Muscle of leg (tissue), 16 donors: ENCODE results near the gene PSMD5. TPM values are rescaled to one million over a fixed set of nuclear protein-coding genes. Genes with fewer than 3 reads are reported as not detected.

Experiments
- DNase-seq: peaks from one replicate; pipeline ENCODE4 v3.0.0; 2013
- H3K27ac ChIP-seq: one replicate; pipeline ENCODE4 v1.5.1; 2013; ENCODE audit warnings: mild to moderate bottlenecking, low read length, control low read depth
- H3K27me3 ChIP-seq: one replicate; pipeline ENCODE4 v1.6.1; 2013; ENCODE audit warnings: low read length; ENCODE audit not compliant: control insufficient read depth, insufficient read depth
- H3K36me3 ChIP-seq: one replicate; pipeline ENCODE4 v1.6.1; 2013; ENCODE audit warnings: low read length; ENCODE audit not compliant: control insufficient read depth, insufficient read depth
- H3K4me1 ChIP-seq: one replicate; pipeline ENCODE4 v1.6.1; 2013; ENCODE audit warnings: low read length; ENCODE audit not compliant: control insufficient read depth, insufficient read depth
- H3K4me3 ChIP-seq: one replicate; pipeline ENCODE4 v1.5.1; 2013; ENCODE audit warnings: low read length, control low read depth
- H3K9me3 ChIP-seq: replicated peaks from 2 replicates; pipeline ENCODE4 v1.6.1; 2013; ENCODE audit warnings: low read depth, low read length; ENCODE audit not compliant: control insufficient read depth
- WGBS: methylation state at CpG from one replicate; pipeline ENCODE4 v1.1.5; 2013; ENCODE audit warnings: missing lambda C conversion rate; ENCODE audit not compliant: insufficient coverage; 5-methylcytosine and 5-hydroxymethylcytosine counted together
- long read RNA-seq, 11 donors: transcript quantifications; one replicate each; lab custom pipeline, GENCODE V29; 2026
- polyA plus RNA-seq, 8 donors: library from polyadenylated mRNA; unstranded; fragments of 120-200 nt; gene quantifications; one replicate each; pipeline versions ENCODE4 v1.2.1 to v1.2.3, GENCODE V29; 2013; ENCODE audit warnings: inconsistent platforms in 1 of 8, low replicate concordance in 1 of 8; ENCODE audit not compliant: insufficient read length in 8 of 8, insufficient read depth in 1 of 8
- total RNA-seq: library from RNA; stranded (reverse); fragments of 120-200 nt; gene quantifications from one replicate; pipeline ENCODE4 v1.2.4, GENCODE V29; 2013

PSMD5 gene
- 19.4 TPM for total RNA-seq
- polyA plus RNA-seq: 10 to 100 TPM; 17.1 to 24.9 (median 21.3) TPM
- long read RNA-seq, donor 1, partial matches to known transcripts: 0 of 2 reads
- long read RNA-seq, donor 1, other reads (novel, unspliced or antisense): 0 of 2 reads
- long read RNA-seq, donor 2: 0 reads
- long read RNA-seq, donor 3: 0 reads
- long read RNA-seq, donor 4, transcript PSMD5-201 (10 exons, 3,443 nt): major isoform, 12 of 20 reads
- long read RNA-seq, donor 4, partial matches to known transcripts: 8 of 20 reads
- long read RNA-seq, donor 4, other reads (novel, unspliced or antisense): 0 of 20 reads
- long read RNA-seq, donor 5, transcript PSMD5-201 (10 exons, 3,443 nt): major isoform, 10 of 13 reads
- long read RNA-seq, donor 5, partial matches to known transcripts: 0 of 13 reads
- long read RNA-seq, donor 5, other reads (novel, unspliced or antisense): 0 of 13 reads
- long read RNA-seq, donor 6, transcript PSMD5-201 (10 exons, 3,443 nt): major isoform, 6 of 6 reads
- long read RNA-seq, donor 6, partial matches to known transcripts: 0 of 6 reads
- long read RNA-seq, donor 6, other reads (novel, unspliced or antisense): 0 of 6 reads
- long read RNA-seq, donor 7, transcript PSMD5-201 (10 exons, 3,443 nt): major isoform, 13 of 14 reads
- long read RNA-seq, donor 7, partial matches to known transcripts: 0 of 14 reads
- long read RNA-seq, donor 7, other reads (novel, unspliced or antisense): 0 of 14 reads
- long read RNA-seq, donor 8, transcript PSMD5-201 (10 exons, 3,443 nt): major isoform, 5 of 5 reads
- long read RNA-seq, donor 8, partial matches to known transcripts: 0 of 5 reads
- long read RNA-seq, donor 8, other reads (novel, unspliced or antisense): 0 of 5 reads
- long read RNA-seq, donor 9, transcript PSMD5-201 (10 exons, 3,443 nt): major isoform, 5 of 5 reads
- long read RNA-seq, donor 9, partial matches to known transcripts: 0 of 5 reads
- long read RNA-seq, donor 9, other reads (novel, unspliced or antisense): 0 of 5 reads
- long read RNA-seq, donor 10, transcript PSMD5-201 (10 exons, 3,443 nt): major isoform, 10 of 10 reads
- long read RNA-seq, donor 10, partial matches to known transcripts: 0 of 10 reads
- long read RNA-seq, donor 10, other reads (novel, unspliced or antisense): 0 of 10 reads
- long read RNA-seq, donor 11, transcript PSMD5-201 (10 exons, 3,443 nt): major isoform, 5 of 5 reads
- long read RNA-seq, donor 11, partial matches to known transcripts: 0 of 5 reads
- long read RNA-seq, donor 11, other reads (novel, unspliced or antisense): 0 of 5 reads

DNA sequence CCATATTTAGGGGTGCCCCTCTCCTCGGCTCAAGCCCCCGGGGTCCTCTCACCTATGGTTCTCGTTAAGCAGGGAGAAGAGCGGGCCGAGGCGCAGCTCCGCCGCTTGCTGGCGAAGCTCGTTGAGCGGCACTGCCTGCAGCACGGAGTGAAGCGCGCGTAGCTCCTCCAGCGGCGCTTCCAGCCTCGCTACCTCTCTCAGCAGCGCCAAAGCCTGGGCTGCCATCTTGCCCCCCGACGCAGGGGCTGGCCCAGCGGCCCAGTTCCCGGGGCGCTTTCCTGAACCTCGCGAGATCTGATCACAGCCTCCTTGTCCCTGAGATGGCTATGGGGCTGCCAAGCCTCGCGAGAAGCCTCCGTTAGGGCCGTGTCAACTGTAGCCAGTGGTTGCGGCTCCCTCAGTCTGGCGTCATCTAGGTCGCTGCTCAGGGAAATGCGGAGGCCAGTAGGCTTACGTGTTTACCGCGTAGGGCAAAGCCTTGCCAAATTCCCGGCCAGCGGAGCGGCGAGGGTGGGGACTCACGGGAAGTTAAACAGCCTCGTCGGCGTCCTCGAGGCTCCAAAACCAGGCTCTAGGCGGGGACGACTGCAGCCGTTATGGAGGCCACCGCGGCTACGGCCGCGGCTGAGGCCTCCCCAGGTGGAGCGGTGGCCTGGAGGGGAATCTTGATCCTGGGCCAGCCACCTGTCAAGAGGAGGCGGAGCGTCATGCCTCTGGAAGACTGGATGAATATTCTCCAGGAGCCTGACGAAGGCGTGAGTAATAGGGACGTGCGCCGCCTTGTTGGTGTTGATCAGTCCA is at the start of gene PSMD5:
TSS of gene PSMD5 (minus strand) at position 238 of the 801 bp plus-strand sequence. CDS start at position 225, 13 bp downstream.
- H3K4me3 ChIP-seq: peak within 1 kb of the TSS; percentile 86
- DNase-seq: peak; percentile 99
- no peaks in the 10 kb centered on the region for H3K27me3 ChIP-seq
- peaks cover 13% of the 10 kb centered on the region for H3K4me1 ChIP-seq
- 2% methylated on average over 62 of the region's 62 CpGs for WGBS
- peak within 1 kb of the TSS; percentile 98 for H3K27ac ChIP-seq
- H3K9me3 ChIP-seq: no peaks in the 10 kb centered on the region
- peaks cover 14% of the 10 kb centered on the region for H3K36me3 ChIP-seq

DNA sequence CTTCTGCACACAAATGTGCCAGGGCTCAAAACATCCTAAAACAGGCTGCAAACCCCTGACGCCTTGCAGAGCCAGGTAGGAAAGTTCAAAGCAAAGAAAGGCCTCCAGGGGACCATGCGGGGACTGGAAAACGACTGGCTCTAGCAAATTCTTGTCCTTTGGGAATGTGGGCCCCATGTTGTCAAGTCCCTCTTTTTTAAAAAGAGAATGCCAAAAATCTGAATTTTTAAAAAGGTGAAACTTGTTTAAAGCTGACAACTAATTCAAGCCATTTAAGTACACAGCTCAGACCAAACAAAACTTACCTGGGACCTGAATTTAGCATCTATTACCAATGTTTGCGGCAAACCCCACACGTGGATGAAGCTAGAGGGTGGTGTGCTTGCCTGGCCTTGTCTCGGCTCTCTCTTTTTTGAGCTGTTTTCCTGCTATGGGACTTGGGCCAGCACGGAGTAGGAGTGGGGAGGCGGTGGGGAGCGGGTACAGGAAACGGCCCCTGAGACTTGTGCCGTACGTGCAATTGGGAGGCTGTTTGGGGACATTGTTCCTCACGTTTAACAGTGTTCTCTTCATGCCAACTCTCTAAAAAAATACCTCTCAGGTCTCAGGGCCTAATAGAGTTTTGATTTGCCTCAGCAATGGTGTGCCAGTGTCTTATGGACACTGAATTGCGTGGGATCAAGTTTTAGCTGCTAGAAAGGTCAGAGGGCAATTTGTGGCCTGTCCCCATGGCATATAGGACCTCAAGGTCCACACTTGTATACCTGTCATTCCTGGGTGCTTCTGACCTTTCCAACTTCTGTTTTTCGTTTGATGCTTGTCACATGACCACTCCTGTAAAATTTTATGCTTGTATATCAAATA is 49.4 kb upstream of the PSMD5 start:
- DNase-seq: peak; percentile 48
- 63% methylated on average over 3 of the region's 15 CpGs for WGBS
- Histone ChIP-seq H3K4me1 (peaks cover 44% of the 10 kb centered on the region), H3K4me3 (no peak overlapping the region), H3K9me3 (no peaks in the 10 kb centered on the region), H3K27ac (peak overlapping the region; percentile 77), H3K27me3 (no peaks in the 10 kb centered on the region), H3K36me3 (no peaks in the 10 kb centered on the region)

DNA sequence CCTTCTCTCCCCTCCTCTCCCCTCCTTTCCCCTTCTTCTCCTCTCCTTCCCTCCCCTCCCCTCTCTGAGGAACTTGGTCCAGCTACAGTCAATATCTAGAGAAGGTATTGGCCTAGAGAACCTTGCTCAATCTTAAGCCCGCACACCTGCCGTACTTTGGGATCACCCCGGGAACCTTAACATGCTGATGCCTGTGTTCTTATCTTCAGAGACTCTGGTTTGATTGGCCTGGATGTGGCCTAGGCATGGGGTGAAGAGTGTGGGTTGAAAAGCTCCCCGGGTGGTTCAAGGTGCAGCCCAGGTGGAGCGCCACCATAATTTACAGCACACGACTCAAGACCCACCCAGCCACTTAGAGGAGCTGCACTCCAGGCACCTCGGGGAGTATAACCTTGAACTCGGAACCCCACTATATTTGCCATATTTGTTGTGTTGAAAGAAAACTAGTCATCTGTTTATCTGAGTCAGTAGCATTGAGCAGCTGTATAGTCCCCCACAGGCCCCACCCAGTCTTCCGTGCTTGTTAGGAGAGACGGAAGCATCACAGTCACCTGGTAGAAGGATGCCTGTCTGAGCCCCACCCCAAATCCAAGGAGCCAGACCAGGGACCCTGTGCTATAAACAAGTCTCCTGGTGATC is 48.6 kb upstream of the PSMD5 start:
- WGBS: 68% methylated on average over 2 of the region's 10 CpGs
- Histone ChIP-seq H3K4me1 (peaks cover 41% of the 10 kb centered on the region), H3K27me3 (no peaks in the 10 kb centered on the region)

DNA sequence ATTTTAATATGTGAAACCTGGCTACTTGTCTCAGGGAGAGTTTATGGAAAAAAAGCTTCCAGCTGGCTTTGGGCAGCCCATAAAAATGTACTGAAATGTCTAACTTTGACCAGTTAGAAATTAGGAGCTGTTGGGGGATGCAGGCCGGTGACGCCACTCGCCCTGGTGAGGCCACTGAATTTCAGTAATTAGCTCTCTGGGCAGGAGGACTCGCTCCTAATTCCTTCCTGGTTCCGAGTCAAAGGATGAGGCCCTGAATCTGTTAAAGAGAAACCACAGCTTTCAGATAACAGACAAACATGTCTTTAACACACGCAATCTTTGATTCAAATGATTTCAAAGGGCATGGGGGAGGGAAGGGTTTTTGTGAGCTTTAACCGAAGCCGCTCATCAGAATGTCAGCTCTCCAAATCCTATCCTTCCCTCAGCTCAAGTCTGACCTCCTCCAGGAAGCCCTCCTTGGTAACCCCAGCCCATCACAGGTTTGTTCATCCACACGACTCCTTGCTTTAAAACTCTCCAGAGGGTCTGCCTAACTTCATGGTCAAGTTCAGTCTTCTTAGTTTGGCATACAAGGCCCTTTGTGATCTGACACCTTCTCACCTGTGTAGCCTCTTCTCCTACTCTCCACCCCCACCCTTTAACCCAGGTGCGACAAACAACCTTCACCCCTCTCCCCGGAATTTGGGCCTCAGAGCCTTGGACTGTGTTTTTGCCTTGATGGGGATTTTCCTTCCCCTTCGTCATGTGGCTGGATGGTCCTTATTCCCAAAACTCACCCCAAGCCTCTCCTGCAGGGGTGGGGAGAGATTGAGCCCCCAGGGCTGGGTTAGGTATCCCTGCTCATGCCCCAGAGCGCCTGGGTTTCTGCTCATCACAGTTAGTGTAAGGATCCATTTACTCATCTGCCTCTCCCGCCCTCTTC is 47.9 kb upstream of the PSMD5 start:
- H3K9me3 ChIP-seq: no peaks in the 10 kb centered on the region
- no peaks in the 10 kb centered on the region for H3K27me3 ChIP-seq
- WGBS: 87% methylated on average over 3 of the region's 14 CpGs
- no peaks in the 10 kb centered on the region for H3K36me3 ChIP-seq
- peak overlapping the region; percentile 80 for H3K27ac ChIP-seq
- no peak overlapping the region for H3K4me3 ChIP-seq
- peak; percentile 91 for DNase-seq
- H3K4me1 ChIP-seq: peaks cover 48% of the 10 kb centered on the region

More for the DNA sequence above, 48.6 kb upstream of the PSMD5 start:
- Histone ChIP-seq H3K27ac (no peak overlapping the region), H3K4me3 (no peak overlapping the region), H3K36me3 (no peaks in the 10 kb centered on the region), H3K9me3 (no peaks in the 10 kb centered on the region)
- no peak for DNase-seq

DNA sequence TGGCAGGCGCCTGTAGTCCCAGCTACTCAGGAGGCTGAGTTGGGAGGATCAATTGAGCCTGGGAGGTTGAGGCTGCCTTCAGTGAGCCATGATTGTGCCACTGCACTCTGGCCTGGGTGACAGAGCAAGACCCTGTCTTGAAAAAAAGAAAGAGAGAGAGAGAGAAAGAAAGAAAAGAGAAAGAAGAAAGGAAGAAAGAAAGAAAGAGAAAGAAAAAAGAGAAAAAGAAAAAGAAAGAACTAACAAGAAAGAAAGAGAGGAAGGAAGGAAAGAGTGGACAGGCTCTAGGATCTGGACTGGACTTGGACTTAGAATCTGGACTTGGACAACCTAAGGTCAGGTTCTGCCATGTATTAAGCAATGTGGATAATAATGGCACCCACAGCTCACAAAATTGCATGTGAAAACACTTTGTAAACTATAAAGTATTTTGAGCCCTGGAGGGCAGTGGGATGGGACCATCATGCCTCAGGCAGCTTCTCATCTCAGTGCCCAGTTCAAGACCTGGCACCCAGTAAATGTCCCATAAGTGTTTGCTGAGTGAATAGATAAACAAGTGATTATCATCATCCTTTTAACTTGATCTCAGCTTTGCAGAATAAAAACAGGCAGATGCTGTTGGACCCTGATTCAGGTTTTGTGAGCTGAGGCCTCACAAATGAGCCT is 47.0 kb upstream of the PSMD5 start:
- H3K4me1 ChIP-seq: peaks cover 49% of the 10 kb centered on the region
- no peaks in the 10 kb centered on the region for H3K9me3 ChIP-seq
- peak overlapping the region; percentile 52 for H3K27ac ChIP-seq
- H3K27me3 ChIP-seq: no peaks in the 10 kb centered on the region
- no peak overlapping the region for H3K4me3 ChIP-seq
- 87% methylated on average over 1 of the region's 1 CpG for WGBS
- peak; percentile 53 for DNase-seq
- no peaks in the 10 kb centered on the region for H3K36me3 ChIP-seq

DNA sequence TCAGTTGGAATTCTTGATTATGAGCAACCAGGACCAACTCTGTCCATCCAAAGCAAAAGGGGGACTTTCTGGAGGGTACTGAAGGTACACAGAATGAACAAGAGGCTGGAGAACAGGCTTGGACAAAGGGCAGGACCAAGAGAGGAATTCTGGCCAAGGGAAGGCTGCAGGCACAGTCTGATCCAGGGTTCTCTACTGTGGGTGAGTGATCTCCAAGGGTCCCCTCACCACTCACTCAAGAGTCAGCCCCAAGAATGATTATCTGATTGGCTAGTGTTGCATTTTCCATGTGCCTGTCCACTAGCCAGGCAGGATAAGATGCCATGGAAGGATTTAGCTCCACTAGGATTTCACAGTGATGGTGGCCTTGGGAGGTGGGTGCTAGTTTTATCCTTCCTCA is 45.9 kb upstream of the PSMD5 start:
- Histone ChIP-seq H3K36me3 (no peaks in the 10 kb centered on the region), H3K4me1 (peaks cover 41% of the 10 kb centered on the region), H3K27me3 (no peaks in the 10 kb centered on the region), H3K4me3 (no peak overlapping the region), H3K27ac (no peak overlapping the region), H3K9me3 (no peaks in the 10 kb centered on the region)
- DNase-seq: no peak

DNA sequence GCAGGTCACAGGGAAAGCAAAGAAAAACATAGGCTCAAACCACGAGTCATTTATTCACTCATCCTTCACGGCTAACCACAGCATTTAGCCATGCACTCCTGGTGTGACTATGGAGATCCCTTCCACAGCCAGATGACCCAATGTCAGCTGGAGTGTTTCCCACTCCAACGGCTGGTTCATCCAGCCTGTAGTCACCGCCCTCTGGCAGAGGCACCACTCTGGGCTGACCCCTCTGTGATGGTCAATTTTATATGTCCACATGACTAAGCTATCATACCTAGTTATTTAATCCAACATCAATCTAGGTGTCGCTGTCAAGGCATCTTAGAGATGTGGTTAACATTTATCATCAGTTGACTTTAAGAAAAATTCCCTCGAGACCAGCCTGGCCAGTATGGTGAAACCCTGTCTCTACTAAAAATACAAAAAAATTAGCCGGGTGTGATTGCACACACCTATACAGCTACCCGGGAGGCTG is 43.8 kb upstream of the PSMD5 start:
- 64% methylated on average over 2 of the region's 8 CpGs for WGBS
- no peak overlapping the region for H3K4me3 ChIP-seq
- no peaks in the 10 kb centered on the region for H3K36me3 ChIP-seq
- H3K27ac ChIP-seq: no peak overlapping the region
- no peaks in the 10 kb centered on the region for H3K27me3 ChIP-seq
- H3K4me1 ChIP-seq: peaks cover 22% of the 10 kb centered on the region
- peak; percentile 43 for DNase-seq
- no peaks in the 10 kb centered on the region for H3K9me3 ChIP-seq
